A549 (cell line): Measurements from ENCODE around the gene PSMD7.

Source experiments
- ESRRA ChIP-seq: fragments of 150-350 bp; IDR thresholded peaks from 2 replicates; pipeline ENCODE4 v1.6.1; 2014; ENCODE audit warnings: mild to moderate bottlenecking, low read length, borderline replicate concordance
- POLR2A ChIP-seq: IDR thresholded peaks from 2 replicates; pipeline ENCODE4 v1.6.1; 2012; ENCODE audit warnings: mild to moderate bottlenecking, low read length
- POLR2AphosphoS2 ChIP-seq: conservative IDR thresholded peaks from 2 replicates; pipeline ENCODE4 v1.6.1; 2012; ENCODE audit warnings: low read length, improper control_type of control experiment, inconsistent platforms
- SMC3 ChIP-seq: fragments of >200 bp; sonication (Bioruptor Twin); formaldehyde crosslinking; IDR thresholded peaks from 3 replicates; pipeline ENCODE4 v1.6.1; 2018; ENCODE audit warnings: inconsistent platforms
- TF ChIP-seq, protein P1 (sequence below): fragments of >200 bp; sonication (Bioruptor Twin); formaldehyde crosslinking; IDR thresholded peaks from 3 replicates; pipeline ENCODE4 v1.5.1; 2016
- TF ChIP-seq, protein P2 (sequence below): IDR thresholded peaks from 2 replicates; pipeline ENCODE4 v1.6.1; 2012
- TF ChIP-seq, protein P3 (sequence below): fragments of 450-650 bp; IDR thresholded peaks from 2 replicates; pipeline ENCODE4 v1.6.1; 2014; ENCODE audit warnings: antibody characterized with exemption
- TF ChIP-seq, protein P4 (sequence below): fragments of 200-600 bp; sonication (generic); IDR thresholded peaks from 2 replicates; pipeline ENCODE4 v1.6.1; 2016; ENCODE audit warnings: antibody characterized with exemption, mild to moderate bottlenecking, moderate library complexity

DNA sequence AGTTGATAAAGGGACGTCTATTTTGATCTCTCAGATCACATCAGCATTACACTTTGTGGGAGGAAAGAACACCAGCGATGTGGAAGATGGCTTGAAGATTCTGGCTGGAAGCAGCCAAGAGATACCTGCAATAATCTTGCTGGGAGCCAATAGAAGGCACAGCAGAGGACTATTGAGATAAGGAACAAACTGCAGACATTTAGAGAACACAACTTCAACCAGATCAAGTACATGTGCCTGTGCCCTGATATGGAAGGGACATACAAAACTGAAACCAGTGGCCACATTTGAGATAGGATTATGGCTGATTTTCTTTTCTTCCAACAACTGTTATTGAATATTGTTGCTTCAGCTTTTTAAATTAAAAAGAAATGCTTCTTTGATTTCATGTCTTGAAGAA, 18.6 kb upstream of the PSMD7 start:
- TF ChIP-seq, protein P1, sequence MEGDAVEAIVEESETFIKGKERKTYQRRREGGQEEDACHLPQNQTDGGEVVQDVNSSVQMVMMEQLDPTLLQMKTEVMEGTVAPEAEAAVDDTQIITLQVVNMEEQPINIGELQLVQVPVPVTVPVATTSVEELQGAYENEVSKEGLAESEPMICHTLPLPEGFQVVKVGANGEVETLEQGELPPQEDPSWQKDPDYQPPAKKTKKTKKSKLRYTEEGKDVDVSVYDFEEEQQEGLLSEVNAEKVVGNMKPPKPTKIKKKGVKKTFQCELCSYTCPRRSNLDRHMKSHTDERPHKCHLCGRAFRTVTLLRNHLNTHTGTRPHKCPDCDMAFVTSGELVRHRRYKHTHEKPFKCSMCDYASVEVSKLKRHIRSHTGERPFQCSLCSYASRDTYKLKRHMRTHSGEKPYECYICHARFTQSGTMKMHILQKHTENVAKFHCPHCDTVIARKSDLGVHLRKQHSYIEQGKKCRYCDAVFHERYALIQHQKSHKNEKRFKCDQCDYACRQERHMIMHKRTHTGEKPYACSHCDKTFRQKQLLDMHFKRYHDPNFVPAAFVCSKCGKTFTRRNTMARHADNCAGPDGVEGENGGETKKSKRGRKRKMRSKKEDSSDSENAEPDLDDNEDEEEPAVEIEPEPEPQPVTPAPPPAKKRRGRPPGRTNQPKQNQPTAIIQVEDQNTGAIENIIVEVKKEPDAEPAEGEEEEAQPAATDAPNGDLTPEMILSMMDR, result no peak
- TF ChIP-seq ESRRA, result no peak
- TF ChIP-seq, protein P2, sequence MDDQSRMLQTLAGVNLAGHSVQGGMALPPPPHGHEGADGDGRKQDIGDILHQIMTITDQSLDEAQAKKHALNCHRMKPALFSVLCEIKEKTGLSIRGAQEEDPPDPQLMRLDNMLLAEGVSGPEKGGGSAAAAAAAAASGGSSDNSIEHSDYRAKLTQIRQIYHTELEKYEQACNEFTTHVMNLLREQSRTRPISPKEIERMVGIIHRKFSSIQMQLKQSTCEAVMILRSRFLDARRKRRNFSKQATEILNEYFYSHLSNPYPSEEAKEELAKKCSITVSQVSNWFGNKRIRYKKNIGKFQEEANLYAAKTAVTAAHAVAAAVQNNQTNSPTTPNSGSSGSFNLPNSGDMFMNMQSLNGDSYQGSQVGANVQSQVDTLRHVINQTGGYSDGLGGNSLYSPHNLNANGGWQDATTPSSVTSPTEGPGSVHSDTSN, result no peak
- TF ChIP-seq POLR2AphosphoS2, result no peak
- TF ChIP-seq, protein P3, sequence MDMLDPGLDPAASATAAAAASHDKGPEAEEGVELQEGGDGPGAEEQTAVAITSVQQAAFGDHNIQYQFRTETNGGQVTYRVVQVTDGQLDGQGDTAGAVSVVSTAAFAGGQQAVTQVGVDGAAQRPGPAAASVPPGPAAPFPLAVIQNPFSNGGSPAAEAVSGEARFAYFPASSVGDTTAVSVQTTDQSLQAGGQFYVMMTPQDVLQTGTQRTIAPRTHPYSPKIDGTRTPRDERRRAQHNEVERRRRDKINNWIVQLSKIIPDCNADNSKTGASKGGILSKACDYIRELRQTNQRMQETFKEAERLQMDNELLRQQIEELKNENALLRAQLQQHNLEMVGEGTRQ, result no peak
- no peak for TF ChIP-seq POLR2A
- TF ChIP-seq, protein P4, sequence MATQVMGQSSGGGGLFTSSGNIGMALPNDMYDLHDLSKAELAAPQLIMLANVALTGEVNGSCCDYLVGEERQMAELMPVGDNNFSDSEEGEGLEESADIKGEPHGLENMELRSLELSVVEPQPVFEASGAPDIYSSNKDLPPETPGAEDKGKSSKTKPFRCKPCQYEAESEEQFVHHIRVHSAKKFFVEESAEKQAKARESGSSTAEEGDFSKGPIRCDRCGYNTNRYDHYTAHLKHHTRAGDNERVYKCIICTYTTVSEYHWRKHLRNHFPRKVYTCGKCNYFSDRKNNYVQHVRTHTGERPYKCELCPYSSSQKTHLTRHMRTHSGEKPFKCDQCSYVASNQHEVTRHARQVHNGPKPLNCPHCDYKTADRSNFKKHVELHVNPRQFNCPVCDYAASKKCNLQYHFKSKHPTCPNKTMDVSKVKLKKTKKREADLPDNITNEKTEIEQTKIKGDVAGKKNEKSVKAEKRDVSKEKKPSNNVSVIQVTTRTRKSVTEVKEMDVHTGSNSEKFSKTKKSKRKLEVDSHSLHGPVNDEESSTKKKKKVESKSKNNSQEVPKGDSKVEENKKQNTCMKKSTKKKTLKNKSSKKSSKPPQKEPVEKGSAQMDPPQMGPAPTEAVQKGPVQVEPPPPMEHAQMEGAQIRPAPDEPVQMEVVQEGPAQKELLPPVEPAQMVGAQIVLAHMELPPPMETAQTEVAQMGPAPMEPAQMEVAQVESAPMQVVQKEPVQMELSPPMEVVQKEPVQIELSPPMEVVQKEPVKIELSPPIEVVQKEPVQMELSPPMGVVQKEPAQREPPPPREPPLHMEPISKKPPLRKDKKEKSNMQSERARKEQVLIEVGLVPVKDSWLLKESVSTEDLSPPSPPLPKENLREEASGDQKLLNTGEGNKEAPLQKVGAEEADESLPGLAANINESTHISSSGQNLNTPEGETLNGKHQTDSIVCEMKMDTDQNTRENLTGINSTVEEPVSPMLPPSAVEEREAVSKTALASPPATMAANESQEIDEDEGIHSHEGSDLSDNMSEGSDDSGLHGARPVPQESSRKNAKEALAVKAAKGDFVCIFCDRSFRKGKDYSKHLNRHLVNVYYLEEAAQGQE, result no peak
- no peak for TF ChIP-seq SMC3
